Vagina (tissue), 2 donors: ENCODE results near the gene NTM.

ENCODE experiments used
- CTCF ChIP-seq, 3 experiments: fragments of 450-650 bp in 2 of 3; fragments of 200-600 bp in 1 of 3; sonication (generic) in 1 of 3; IDR thresholded peaks; one replicate each; pipeline ENCODE4 v1.5.1; 2017 to 2019; ENCODE audit warnings: antibody characterized with exemption in 3 of 3, mild to moderate bottlenecking in 2 of 3, moderate library complexity in 2 of 3
- POLR2A ChIP-seq, 2 donors: fragments of 450-650 bp; IDR thresholded peaks; one replicate each; pipeline ENCODE4 v1.6.1; 2017; ENCODE audit warnings: antibody characterized with exemption in 2 of 2, mild to moderate bottlenecking in 2 of 2, moderate library complexity in 2 of 2
- POLR2AphosphoS5 ChIP-seq, 2 donors: sonication (generic); formaldehyde crosslinking; IDR thresholded peaks; one replicate each; pipeline ENCODE4 v1.9.0; 2017; ENCODE audit warnings: antibody characterized with exemption in 2 of 2, mild to moderate bottlenecking in 2 of 2, low read depth in 1 of 2; ENCODE audit not compliant: insufficient read depth in 1 of 2

- no peak for TF ChIP-seq CTCF (IDR thresholded peaks at IDR 0.05)
- no peak for TF ChIP-seq POLR2A (IDR thresholded peaks at IDR 0.05)
- no peak for TF ChIP-seq POLR2AphosphoS5 (IDR thresholded peaks at IDR 0.05; ENCODE audit: insufficient read depth in 1 of 2, low read depth in 1 of 2)
Observed at GRCh38 chr11:132206993-132207392, 836.6 kb downstream of the NTM start.
